Measurements from ENCODE around the gene MAGEF1. TPM values are rescaled to one million over a fixed set of nuclear protein-coding genes. Genes with fewer than 3 reads are reported as not detected.

Gene MAGEF1
- total and polyA plus RNA-seq, 2 of the 8 experiments (the other 6 are each of a cell fraction or from before 2014, with no cell fraction given) = 26.5 to 56.7 TPM

DNA sequence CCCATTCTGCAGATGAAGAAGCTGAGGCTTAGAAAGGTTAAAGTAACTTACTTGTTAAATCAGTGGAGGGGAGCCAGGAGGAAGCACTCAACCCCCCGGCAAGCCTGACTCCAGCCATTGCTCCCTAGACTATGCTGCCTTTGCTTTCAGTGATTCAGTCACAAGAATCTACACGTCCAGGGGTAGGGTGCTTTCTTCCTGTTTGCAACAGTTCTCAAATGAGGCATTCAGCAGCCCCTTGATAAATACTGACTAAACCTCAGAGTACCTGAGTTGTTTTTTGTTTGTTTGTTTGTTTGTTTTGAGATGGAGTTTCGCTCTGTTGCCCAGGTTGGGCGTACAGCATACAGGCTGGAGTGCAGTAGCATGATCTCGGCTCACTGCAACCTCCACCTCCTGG, 28.6 kb downstream of the MAGEF1 start:
- Histone ChIP-seq H3K4ac (replicated peaks; ENCODE audit: insufficient read length, low read depth, low read length) (no peak overlapping the region), H3K27me3 (replicated peaks in 1 of 4; ENCODE audit: control insufficient read depth in 3 of 4, extremely low read depth in 1 of 4, insufficient read depth in 3 of 4, low read length in 3 of 4) (peaks cover 0 to 4% (median 3%) of the 10 kb centered on the region in 4 experiments; a peak in 2 of 7 replicates), H2AFZ (ENCODE audit: low read length) (no peak overlapping the region), H3K18ac (ENCODE audit: extremely low read depth, low read length) (no peak overlapping the region), H2BK5ac (ENCODE audit: low read depth, low read length) (no peak overlapping the region), H2AK5ac (ENCODE audit: low read depth, low read length) (no peak overlapping the region), H3K9ac (replicated peaks in 1 of 4; ENCODE audit: extremely low read depth in 1 of 4, low read depth in 3 of 4, low read length in 3 of 4) (no peak overlapping the region), H3K4me3 (ENCODE audit: extremely low read depth in 1 of 4, insufficient read depth in 2 of 4, low read depth in 3 of 4, low read length in 4 of 4) (no peak overlapping the region), H4K91ac (replicated peaks; ENCODE audit: insufficient read length, low read length) (no peak overlapping the region), H4K8ac (ENCODE audit: extremely low read depth, insufficient read depth, low read length) (no peak overlapping the region), H2BK15ac (ENCODE audit: low read length) (no peak overlapping the region), H3K23me2 (ENCODE audit: low read depth, low read length) (0 out of 2 replicates have a peak, but pooled peaks cover 2% of the 10 kb centered on the region), H3K4me2 (ENCODE audit: insufficient read depth in 1 of 2, low read depth in 2 of 2, low read length in 2 of 2) (no peak overlapping the region), H3K27ac (ENCODE audit: low read depth, low read length) (no peak overlapping the region), H4K20me1 (replicated peaks in 1 of 2; ENCODE audit: control insufficient read depth in 1 of 2, insufficient read depth in 2 of 2, low read length in 2 of 2) (no peaks in the 10 kb centered on the region), H2BK120ac (replicated peaks; ENCODE audit: low read depth, low read length) (no peak overlapping the region), H3K36me3 (ENCODE audit: control insufficient read depth in 2 of 4, insufficient read depth in 4 of 4, low read length in 3 of 4) (no peaks in the 10 kb centered on the region), H3K14ac (ENCODE audit: insufficient read length) (no peak overlapping the region), H2BK12ac (ENCODE audit: low read depth, low read length) (no peak overlapping the region), H3K56ac (replicated peaks; ENCODE audit: insufficient read length, low read depth, low read length) (no peak overlapping the region), H3K79me2 (ENCODE audit: control insufficient read depth in 1 of 2, insufficient read depth in 2 of 2, low read length in 2 of 2) (no peaks in the 10 kb centered on the region), H3K4me1 (replicated peaks in 1 of 4; ENCODE audit: control insufficient read depth in 3 of 4, insufficient read depth in 4 of 4, low read length in 3 of 4) (peaks cover 0 to 20% (median 11%) of the 10 kb centered on the region in 4 experiments; a peak in 6 of 7 replicates), H3K23ac (ENCODE audit: insufficient read length) (no peak overlapping the region), H2BK20ac (ENCODE audit: low read length) (no peak overlapping the region), H3K9me3 (ENCODE audit: insufficient read depth in 2 of 2, low read depth in 1 of 2, low read length in 1 of 2) (peaks cover 3 to 5% of the 10 kb centered on the region in 2 experiments; a peak in 3 of 4 replicates), H3K79me1 (ENCODE audit: low read depth, low read length) (no peaks in the 10 kb centered on the region), H4K5ac (ENCODE audit: insufficient read length, low read depth, low read length) (no peak overlapping the region)
- no peak for TF ChIP-seq KDM1A (IDR thresholded peaks at IDR 0.05; ENCODE audit: borderline replicate concordance, low read length)
- WGBS, 2 experiments (ENCODE audit: extremely low coverage in 1 of 2, insufficient coverage in 1 of 2, insufficient read length in 1 of 2, insufficient replicate concordance in 2 of 2, low coverage in 1 of 2, low lambda C conversion rate in 2 of 2, missing lambda C conversion rate in 1 of 2) = 85% methylated on average over 5 of the region's 5 CpGs; no CpG with 5 or more reads in 1 of the 2 experiments
- FAIRE-seq = no peak
- ChIA-PET POLR2A (ENCODE audit: partially characterized antibody) (no interaction called here), CTCF (ENCODE audit: partially characterized antibody) (interaction anchor here (1.0 kb wide), 1 partner anchor 15 kb away, joined by 3 read pairs; no protein-coding TSS in a partner anchor)
- no peak for DNase-seq (ENCODE audit: low read depth in 1 of 2, low spot score in 2 of 2)
